Measurements from ENCODE around the gene PRKCH.
"Not testable (repeated sequence)": the region's sequence is repeated elsewhere in the genome, so short reads cannot be mapped to it uniquely, and the experiment has no call there.

PRKCH gene

DNA sequence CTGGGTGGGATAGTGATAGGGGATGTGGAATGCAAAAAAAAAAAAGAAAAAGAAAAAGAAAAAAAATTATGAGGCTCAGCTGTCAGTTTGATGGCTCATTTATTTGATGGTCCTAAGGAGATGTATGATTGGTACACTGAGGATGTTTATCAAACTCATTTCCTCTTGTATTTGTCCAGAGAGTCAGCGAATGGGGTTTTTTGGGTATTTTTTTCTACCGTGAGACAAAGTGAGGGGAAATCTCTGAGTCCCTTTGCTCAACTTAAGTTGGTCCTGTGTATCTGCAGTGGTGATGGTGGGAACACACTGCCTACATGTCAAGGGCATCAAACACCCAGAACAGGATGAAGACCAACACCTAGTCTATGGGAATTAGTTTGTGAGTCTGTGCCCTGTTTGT lies 197.0 kb downstream of the PRKCH start:
- ATAC-seq = peak; percentile 41 to 66

DNA sequence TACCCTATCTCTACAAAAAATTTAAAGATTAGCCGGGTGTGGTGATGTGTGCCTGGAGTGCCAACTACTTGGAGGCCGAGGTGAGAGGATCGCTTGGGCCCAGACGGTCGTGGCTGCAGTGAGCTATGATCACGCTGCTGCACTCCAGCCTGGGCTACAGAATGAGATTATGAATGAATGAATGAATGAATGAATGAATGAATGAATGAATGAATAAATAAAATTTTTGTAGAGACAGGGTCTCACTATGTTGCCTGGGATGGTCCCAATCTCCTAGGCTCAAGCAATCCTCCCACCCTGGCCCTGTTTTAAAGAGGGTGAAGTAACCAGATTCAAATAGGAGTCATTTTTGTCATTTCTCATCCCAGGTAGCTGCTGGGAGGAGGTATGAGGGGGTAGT lies 197.7 kb downstream of the PRKCH start:
- no peak for ATAC-seq

GRCh38 chr14:61519735-61520134 lies 198.4 kb downstream of the PRKCH start:
- ATAC-seq = no peak

- ATAC-seq = no peak
These were observed 199.2 kb downstream of the PRKCH start for GRCh38 chr14:61520576-61520975.

DNA sequence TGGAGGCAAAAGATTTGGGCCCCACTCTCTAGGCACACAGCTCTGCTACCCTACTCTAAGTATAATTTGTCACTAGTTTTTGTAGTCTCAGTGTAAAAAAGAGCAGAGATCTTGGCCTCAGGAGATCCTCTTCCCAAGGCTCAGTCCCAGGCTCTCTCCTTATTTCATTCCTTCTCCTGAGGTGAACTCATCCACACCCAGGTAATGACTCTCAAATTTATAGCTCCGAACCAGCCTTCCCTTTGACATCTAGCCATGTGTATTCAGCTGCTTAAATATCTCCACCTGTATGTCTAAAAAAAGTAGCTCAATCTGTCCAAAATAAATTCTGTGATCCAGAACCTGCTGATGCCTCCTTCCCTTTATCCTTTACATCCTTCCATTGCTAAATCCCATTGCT lies 200.4 kb downstream of the PRKCH start:
- ATAC-seq = no peak

GRCh38 chr14:61523751-61524150 lies 202.4 kb downstream of the PRKCH start:
- ATAC-seq = no peak

DNA sequence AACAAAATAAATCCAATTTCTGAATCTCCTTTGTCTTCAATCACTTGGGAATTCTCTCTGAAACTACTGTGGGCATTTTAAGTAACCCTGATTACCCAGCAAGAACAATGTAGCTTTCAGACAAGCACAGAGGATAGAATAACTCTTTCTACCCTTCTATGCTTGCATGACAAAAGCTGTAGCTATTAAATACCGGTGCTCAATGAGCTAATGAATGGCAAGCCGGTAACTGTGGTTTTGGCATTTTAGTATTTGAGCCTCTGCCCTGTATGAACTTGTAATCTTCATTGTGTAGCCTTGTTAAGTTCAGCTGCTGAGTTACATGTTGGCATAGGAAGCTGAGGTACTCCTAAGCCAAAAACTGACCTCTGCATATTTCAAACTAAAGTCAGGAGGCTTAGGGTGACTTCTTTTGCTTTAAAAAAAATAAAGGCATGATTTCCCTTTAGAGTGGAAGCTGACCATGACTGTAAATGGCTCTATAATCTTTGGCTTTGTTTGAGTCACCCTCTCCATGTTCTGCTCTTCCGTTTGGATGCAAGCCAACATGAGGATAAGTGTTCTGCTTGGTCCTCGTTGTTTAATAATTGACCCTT lies 202.9 kb downstream of the PRKCH start:
- no peak for ATAC-seq

DNA sequence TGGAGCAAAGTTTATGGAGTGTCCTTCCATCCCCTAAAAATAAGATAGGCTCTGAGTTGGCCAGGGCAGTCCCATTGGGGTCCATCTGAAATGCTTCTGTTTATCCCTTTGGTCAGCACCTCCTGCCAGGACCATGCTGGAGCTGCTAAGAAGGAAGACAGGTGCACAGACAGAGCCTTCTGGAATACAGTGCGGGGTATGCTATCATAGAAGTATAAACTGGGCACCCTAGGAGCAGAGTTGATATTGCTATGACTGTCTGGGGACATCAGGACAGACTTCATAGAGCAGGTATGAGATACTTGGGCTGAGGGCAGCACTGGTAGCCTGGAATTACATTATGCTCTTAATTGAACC lies 203.5 kb downstream of the PRKCH start:
- no peak for ATAC-seq

DNA sequence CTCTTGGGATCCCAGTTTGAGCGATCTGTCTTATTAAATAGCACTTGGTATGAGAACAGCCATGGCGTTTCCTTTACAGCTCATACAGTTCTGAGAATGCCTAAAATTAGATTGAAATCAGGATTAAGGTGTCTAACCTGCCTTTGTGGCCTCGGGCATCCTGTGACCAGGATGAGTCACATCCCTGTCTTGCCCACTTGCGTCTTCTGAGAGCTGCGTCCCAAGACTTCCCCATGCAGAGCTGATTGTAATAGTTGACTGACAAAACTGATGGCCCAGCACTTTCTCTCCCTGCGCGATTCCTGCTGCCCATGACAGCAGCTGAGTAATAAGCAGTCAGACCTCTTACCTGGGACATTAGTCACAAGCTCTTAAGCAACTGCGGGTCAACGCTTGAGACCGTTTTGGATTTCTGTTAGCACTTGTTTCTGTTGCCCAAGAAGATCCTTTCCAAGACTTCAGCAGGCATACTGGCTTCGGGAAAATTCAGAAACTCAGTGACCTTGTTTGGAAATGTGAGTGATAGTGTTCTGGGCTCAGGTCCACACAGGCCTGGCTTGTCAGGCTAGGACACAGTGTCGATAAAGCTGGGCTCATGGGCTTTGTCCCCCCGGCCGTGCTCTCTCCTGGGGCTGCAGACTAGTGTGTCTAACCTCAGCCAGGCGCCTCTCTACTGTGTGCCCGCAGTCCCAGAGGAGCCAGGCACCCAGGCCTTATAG lies 204.1 kb downstream of the PRKCH start:
- peak; percentile 89 for ATAC-seq

GRCh38 chr14:61526405-61527312 lies 205.3 kb downstream of the PRKCH start:
- ATAC-seq = no peak

DNA sequence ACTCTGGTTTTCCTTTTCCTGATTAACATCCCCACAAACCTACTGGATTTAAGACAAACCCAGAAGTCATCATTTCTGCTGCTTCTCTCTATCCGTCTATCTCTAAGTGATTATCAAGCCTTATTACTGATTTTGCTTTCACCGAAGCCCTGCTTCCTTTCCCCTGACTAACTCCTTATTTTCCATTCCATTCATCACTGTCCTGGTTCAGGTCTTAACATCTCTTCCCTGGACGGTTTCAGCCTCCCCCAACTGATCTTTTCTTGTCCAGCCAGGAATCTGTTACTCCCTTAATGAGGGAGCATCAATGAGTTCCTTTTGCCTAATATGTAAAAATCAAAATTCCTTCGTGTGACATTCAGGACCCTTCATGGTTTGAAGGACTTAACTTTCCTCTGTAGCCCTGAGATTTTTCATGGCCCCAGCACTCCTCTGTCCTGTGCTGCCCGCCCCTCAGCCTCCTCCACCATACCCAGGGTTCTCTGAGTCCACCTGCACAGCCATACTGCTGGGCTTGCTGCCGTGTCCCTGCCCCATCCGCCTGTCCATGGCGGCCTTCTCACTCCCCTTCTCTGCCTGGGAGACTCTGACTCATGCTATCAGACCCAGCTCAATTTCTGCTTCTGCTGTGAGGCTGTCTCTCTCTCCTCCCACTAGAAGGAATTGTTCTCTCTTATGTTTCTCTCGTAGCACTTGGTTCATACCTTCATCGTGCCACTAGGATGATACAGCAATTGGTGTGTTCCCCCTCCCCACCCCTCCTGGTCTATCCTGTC lies 206.1 kb downstream of the PRKCH start:
- no peak for ATAC-seq

GRCh38 chr14:61528591-61529021 lies 207.2 kb downstream of the PRKCH start:
- peak; percentile 15 to 28 for ATAC-seq

GRCh38 chr14:61529360-61529759 lies 208.0 kb downstream of the PRKCH start:
- ATAC-seq = not testable (repeated sequence)

DNA sequence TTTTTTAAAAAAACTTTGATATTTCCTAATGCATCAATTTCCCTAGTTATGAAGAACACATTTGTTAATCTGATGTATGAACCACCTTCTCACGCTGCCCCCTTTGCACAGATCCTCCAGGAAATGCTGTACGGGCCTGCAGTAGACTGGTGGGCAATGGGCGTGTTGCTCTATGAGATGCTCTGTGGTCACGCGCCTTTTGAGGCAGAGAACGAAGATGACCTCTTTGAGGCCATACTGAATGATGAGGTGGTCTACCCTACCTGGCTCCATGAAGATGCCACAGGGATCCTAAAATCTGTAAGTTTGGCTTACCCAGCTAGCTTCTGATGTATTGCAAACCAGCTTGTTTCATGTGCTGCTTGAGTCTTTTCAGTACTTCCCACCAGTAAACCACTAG lies 208.9 kb downstream of the PRKCH start:
- no peak for ATAC-seq

- ATAC-seq = no peak
These were observed 209.5 kb downstream of the PRKCH start for GRCh38 chr14:61530896-61531295.

DNA sequence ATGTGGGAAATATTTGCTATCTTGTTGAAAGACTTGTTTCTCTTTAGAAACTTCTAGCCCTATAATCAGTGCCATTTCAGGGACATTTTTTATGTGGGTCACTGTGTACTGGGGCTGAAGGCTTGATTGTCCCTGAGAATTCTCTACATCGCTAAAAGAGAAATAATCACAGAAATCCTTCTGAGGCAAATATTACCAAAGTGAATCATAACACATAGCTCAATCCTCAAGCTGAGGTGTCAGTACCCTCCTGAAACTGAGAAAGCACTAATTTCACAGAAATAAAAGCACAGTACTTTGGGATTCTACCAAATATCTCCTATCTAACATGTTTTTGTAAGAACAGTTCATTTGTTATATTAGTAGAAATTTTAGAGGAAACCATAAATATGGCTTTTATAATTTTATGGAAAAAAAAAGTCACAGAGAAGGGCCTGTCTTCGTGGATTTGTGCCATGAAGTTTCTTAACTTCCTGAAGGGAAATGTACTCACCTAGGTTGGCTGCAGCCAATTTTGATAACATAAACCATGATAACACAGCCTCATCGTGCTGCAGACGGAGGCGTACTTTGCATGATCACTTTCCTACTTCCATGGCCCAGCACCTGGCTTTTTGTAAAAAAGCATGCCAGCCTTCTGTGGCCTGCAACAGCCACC lies 210.2 kb downstream of the PRKCH start:
- ATAC-seq = no peak

GRCh38 chr14:61532123-61532505 lies 210.7 kb downstream of the PRKCH start:
- no peak for ATAC-seq

- ATAC-seq = no peak
These were observed 211.4 kb downstream of the PRKCH start for GRCh38 chr14:61532763-61533162.

DNA sequence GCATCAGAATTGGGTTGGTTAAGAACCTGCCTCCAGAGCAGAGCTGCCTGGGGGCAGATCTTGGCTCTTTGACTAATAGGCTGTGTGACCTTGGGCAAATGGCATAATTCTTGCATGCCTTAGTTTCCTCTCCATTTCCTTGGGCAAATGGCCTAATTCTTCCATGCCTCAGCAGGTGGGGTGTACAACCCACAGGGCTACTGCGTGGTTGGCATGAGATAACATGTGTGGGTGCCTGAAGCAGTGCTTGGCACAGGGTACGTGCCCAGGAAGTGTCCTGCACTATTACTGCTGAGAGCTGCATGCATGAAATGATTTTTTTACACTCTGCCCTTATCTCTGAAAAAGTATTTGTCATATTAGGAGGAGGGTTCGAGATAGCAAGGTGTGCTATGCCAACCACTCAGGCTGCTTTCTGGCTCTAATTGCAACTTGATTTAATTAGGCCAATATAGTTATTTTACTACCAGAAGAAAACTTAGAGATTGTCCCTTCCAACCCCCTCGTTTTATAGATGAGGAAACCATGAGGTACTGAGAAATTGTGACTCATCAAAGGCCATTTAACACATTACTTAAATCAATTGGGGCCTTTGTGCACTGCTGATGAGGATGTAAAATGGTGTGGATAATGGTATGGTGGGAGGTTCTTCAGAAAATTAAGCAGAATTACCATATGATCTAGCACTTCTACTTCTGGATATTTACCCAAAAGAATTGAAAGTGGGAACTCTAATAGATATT lies 212.3 kb downstream of the PRKCH start:
- ATAC-seq = peak; percentile 54 to 70

- no peak for ATAC-seq
These were observed 213.7 kb downstream of the PRKCH start for GRCh38 chr14:61535032-61535431.

DNA sequence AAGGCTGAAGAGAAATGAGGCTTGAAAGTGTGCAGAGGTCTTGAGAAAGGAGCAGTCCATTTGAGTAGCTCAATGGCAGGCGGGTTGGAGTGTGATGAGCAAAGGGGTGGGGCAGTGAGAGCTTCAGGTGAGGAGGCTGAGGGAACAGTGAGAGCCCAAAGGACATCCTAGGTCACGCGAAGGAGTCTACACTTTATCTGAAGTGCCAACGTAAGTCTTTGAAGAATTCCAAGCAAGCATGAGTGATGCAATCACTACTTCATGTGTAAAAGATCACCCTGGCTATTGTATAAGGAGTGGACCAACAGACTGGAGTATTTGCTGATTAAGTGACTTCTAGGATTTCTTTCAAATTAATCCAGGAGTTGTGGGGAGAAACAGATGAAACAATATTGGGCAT lies 214.1 kb downstream of the PRKCH start:
- no peak for ATAC-seq

Measured in activated CD4-positive, CD25-positive, alpha-beta regulatory T cell treated with anti-CD3 and anti-CD28 coated beads, Interleukin-2, amount 50 U/mL, for 24 hours (primary cell).